GDM1 (cell line): ENCODE results near the gene ITPR1.

Experiments used
- DNase-seq: peaks from one replicate; lab custom pipeline; 2025; lab: John Stamatoyannopoulos, UW

Gene ITPR1

GRCh38 chr3:4720316-4721075 is 227.3 kb downstream of the ITPR1 start:
- DNase-seq, result no peak

DNA sequence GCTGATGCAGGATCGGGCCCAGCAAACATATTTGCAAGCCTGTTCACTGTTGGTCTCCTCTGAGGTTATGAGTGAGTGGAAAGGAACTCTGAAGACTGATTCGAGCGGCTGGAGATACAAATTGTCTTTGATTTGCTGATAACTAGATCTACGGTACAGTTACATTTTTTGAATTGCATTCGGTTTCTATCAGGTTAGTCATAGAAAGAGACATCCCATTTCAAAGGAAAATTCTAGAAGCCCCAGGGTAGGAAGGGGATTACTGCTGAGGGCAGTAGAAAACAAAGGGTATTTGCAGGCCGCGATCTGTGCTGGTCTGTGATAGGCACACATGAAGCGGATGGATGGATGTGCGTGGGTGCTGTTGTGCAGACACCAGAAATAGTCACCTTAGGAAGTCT is 228.4 kb downstream of the ITPR1 start:
- DNase-seq, result no peak

GRCh38 chr3:4722103-4722502 is 229.0 kb downstream of the ITPR1 start:
- peak; percentile 19 for DNase-seq

DNA sequence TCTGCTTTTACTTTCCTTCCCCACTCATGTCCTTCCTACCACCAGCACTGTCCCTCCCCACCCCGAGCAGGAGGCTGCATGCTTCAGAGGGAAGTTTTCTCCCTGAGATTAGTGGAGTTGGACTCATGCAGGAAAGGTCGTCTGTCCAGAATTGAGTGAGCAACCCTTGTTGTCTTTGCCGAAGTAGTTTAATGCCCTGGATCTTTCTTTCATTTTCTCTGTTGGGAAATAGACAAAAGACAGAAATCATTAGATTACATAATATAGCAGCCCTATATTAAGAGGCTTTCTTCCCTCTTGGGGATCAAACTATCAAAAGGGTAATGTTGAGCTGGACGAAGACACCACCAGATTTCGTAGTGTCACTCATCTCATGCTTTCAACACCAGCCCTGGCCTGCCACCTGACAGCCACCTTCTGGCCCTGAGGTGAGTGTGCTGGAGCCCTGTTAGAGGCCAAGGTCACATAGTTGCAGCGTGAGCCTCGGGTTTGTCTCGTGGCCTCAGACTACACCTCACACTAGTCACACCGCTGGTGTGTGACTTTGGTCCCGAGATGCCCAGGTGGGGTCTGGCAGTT is 231.0 kb downstream of the ITPR1 start:
- DNase-seq, result no peak

DNA sequence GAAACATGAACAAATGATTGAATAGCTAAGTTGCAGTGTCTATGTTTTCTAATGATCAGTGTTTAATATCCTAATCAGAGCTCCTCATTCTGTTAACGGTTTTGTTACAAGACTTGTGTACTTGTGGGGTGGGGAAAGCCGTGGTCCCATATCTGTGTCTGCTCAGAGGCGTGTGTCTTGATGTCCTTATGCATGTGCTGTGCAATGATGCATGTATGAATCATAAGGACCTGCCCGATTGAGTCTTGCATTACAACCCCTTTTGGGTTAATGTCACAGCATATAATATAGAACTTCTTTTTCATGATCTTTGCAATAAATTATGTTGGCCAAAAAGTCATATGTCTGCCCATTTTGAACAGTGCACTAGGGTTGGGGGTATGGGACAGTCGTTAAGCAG is 233.4 kb downstream of the ITPR1 start:
- DNase-seq, result no peak

DNA sequence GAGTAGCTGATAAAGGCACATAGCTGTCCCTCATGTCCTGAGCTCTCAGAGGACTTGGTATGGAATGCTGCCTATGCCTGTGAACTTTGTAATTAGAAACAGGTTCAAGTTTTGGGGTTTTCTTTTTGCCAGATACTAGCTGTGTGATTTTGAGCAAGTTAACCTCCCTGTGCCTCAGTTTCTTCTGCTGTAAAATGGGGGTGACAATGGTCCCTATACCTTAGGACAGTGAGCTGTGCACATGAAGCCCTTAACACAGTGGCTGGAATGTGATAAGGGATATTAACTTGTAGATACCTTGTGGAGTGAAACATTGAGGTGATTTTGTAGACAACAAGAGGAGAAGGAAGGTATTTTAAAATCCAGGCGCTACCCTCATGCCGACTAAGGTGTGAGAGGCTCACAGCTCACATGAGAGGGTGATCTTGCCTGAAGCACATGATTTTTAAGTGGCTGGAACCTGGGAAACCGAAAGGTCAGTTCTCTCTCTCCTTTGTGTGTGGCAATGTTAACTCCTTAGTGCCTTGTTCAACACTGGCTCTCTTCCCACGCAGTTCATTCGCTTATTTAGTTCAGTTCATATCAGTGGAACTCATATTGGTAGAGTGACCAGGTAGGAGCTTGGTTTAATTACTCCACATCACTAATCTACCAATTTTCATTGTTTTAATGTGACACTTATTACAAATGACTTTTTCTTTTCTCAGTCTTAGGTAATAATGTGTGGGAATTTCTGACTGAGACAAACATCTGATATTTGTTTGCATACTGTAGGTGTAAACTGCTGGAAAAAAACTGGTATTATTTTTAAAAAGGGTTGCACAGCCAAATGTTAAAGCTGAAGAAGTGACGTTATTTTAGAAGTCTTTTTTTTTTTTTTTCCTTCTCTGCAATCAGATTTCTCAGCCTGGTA is 236.2 kb downstream of the ITPR1 start:
- DNase-seq, result no peak

DNA sequence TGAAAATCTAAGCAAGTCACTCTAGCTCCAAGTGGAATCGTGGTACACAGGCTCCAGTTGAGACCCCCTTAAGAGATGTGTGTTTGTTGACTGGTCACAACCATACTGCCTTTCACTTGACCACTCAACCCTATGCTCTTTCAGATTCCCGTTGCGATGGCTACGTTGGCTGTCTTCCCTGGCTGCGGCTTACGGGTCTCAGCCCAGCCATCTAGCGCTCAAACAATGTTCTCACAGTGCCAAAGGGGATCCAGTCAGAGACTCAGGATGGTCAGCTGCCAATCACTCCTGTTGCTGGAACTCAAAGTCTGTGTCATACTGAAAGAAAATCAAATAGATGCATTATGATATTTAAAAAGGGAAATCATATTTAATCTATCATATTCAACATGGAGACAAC is 237.6 kb downstream of the ITPR1 start:
- DNase-seq, result no peak

GRCh38 chr3:4731543-4732111 is 238.5 kb downstream of the ITPR1 start:
- no peak for DNase-seq

GRCh38 chr3:4732925-4733324 is 239.8 kb downstream of the ITPR1 start:
- no peak for DNase-seq

DNA sequence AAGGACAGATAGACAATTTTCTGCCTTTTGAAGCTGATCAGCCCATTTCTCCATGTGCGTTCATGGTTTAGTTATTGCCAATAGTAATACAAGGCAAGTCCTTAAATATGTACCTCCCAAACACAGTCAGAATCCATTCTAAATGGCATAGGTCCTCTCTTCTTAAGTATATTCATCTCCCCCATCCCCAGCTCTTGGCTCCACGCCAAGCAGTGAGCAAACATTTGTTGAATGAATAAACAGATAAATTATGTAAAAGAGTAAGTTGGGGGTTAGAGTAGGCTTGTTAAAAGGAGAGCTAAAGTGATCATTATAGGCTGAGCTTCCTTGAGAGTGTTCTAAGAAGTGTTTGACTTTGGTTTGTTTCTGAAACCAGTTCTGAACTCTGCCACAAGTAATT is 241.3 kb downstream of the ITPR1 start:
- DNase-seq, result no peak

DNA sequence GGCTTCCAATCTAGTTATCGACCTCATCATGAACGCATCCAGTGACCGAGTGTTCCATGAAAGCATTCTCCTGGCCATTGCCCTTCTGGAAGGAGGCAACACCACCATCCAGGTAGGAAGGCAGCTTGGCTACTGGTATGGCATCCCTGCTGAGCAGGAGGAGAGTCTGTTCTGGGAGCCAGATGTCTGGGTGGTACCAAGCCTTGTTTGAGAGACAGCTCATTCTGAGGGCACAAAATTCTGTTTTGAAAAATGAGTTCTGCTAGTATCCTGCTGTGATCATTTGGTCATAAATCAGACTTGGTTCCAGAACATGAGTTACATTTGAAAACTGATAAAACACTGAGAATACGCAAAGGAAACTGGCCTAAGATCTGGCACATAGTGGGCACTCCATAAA is 242.1 kb downstream of the ITPR1 start:
- DNase-seq, result no peak

DNA sequence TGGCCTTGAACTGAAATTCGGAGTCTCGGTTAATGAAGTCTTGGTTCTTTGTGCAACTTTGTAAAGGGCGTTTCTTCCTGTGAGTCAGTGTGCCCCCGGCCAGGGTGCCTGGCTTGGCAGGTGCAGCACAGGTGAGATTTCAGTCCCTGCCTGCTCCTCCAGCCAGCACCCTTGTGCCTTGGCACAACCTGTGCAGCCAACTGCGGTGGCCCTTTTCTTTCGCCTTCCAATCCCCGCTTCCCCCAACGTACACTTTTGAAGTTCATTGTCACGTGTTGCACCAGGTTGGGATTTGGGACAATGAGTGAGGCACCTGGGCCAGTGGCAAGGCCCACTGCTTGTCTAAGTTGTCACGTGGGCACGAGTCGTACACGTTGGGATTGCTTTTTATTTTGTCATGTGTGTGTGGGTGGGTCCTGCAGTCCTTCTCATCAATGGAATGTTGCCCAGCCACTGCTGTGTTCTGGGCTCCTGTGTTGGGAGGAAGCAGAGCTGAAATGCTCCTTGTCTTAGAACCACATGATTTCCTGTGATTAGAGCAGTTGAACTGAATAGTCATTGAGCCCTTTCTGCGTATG is 243.2 kb downstream of the ITPR1 start:
- DNase-seq, result no peak

DNA sequence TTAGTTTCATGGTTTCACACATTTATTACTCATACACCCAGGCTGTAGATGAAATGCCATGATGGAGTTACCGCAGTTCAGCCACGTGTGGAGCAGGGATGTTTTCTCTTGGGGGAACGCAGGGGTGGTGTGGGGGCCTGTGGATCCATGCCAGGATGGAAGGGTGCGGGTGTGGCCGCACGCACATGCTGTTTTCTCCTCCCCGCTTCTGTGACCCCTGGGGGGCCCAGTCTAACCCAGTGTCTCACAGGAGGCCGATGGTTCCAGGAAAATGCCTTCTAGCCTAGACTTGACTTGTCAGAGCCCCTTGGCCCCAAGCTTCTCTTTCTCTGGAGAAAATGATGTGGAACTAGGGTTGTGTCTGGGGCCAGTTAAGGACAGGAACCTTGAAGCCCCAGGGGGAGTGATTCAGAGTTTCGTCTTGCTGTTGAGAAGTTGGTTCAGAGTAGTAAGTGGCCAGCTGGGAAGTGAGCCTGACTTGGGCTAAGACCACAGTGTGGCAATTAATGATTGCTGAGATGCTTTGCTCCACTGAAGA is 245.7 kb downstream of the ITPR1 start:
- no peak for DNase-seq

DNA sequence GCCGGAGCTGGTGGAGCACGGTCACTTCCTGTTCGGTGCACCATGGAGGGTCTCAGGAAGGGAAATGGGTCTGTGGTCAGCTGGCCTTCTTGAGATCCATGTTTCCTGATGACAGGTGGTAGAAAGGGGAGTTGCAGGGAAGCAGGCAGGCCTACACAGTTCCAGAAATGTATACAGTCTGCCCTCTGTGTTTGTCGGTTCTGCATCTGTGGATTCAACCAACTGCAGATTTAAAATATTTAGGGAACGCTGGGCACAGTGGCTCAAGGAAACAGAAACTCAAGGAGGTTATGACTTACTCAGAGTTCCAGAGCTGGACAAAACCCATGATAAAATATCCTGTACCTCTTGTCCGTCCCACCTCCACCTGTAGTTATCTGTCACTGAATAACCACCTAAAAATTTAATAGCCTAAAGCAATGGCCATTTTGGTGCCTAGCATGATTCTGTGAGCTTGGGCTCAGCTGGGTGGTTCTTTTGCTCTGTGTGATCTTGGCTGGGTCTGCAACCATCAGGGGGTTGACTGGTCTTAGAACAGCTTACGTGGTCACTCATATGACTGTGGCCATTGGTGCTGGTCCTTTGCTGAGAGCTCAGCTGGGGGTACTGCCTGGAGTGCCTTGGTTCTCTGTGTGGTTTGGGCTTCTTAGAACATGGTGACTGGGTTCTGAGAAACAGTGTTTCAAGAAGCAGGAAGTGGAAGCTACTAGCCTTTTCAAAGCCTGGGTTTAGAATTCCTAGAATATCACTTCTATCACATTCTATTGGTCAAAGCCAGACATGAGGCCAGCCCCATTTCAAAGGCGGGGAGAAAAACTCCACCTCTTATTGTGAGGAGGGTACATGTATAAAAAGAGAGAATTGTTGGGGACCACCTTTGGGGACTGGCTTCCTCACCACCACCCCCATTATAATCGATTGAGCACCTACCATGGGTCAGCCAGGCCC is 246.4 kb downstream of the ITPR1 start:
- no peak for DNase-seq

GRCh38 chr3:4740397-4741105 is 247.4 kb downstream of the ITPR1 start:
- DNase-seq, result no peak

DNA sequence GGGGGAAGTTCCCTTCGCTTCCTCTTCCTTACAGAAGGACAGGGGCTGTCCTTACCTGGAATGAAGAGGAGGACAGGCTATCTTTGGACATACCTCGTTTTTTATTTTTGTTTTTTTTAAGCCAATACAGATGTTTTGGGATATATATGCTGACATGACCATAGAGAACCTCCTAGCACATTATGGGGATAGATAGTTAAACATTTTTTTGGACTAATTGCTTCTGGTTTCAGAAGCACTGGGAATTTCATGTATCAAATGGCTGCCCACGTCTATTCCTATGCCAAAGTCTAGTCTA is 247.9 kb downstream of the ITPR1 start:
- DNase-seq, result no peak

DNA sequence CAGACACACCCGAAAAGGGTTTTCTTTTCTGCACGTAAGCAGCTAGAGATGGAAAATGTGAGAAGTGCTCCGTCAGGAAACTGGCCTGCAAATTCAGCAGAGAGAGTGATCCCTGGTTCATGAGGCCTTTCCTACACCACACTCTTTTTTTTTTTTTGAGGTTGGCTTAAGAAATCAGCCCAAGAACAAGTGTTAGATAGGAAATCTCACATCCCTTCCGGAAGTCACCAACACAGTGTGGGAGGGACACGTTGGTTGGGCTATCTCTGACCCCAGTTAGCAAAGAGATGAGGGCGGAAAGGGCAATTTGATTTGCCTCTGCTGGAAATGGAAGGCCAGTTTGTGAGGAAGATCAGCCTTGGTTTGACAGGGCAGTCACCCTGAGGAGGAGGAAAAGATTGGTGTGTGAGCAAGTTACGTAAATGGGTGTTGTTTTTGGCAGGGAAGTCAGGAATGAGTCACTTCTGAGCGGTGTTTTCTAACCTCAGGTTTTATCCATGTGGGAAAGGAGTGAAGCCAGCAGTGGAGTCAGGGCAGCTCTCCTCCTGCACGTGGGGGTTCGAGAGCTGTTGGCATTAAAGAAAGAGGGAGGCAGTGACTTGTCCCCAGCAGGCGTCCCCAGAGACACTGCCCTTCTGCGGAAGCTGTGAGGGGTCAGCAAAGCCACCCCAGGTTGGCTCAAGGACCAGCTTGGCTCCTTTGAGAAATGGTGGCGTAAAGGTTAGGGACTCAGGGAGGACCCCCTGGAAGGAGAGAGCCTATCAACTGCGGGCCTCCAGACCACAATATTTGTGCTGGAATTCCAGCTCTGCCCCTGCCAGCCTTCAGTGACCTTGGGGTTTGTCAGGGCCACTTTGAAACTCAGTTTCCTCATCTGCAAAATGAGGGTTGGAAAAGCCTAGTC is 248.5 kb downstream of the ITPR1 start:
- no peak for DNase-seq

DNA sequence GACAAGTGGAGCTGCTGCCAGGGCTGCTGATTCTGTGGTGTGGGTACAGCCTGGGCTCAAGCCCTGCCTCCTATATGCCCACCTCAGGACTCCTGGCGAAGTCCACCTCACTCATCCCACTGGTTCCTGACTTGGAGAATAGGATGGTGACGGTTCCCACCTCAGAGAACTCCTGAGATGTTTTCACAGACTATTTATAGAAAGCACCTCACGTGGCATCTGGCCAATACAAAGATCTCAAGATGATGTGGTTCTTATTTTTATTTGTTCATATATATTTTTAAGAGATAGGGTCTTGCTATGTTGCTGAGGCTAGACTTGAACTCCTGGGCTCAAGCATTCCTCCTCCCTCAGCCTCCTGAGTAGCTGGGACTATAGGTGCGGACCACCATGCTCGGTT is 249.2 kb downstream of the ITPR1 start:
- DNase-seq, result no peak

DNA sequence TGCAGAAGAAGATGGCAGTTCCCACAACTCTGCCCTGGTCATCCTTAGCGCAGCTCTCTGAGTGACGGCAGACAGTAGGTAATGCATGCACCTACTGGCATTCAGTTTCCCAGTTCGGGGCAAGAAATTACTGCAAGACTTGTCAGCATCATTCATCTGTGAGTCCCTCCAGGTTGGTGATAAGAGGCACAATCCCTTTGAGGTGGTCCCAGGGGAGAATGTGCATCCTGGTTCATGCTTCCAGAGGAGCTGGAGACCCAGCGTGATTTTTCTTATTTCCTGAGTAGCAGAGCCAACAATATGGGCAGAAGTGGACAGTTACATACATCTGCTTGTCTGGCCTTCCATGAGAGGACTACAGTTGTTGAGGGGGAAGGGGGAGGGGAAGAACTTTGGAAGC is 250.2 kb downstream of the ITPR1 start:
- DNase-seq, result no peak
